GM12878 (cell line): ENCODE results near the gene LRRC3. TPM values are rescaled to one million over a fixed set of nuclear protein-coding genes. Genes with fewer than 3 reads are reported as not detected.

ENCODE experiments used
- ATAC-seq: fragments of 200-7000 bp; cut with Tn5 transposase; 3 replicates; pipeline ENCODE4 v1.9.1; 2020; ENCODE audit warnings: mild to moderate bottlenecking, moderate library complexity
- BruUV-seq: library from RNA; stranded (reverse); fragments of 400-500 nt; replicated peaks from 2 replicates; lab custom pipeline; 2021; lab: Mats Ljungman, UMichigan
- CTCF ChIA-PET: fragments of 300-600 bp; sonication (Branson Sonifier 250); formaldehyde crosslinking; extraction: SDS; loops from one replicate; lab custom pipeline; 2021; ENCODE audit warnings: inconsistent platforms; lab: Yijun Ruan, JAX
- POLR2A ChIA-PET: fragments of 350-600 bp; formaldehyde crosslinking; extraction: SDS; loops from one replicate; lab custom pipeline; 2021; ENCODE audit warnings: inconsistent platforms; lab: Charles Lee
- RAD21 ChIA-PET: fragments of 300-600 bp; sonication (Branson Sonifier 250); formaldehyde crosslinking; loops from one replicate; lab custom pipeline; 2023; ENCODE audit warnings: antibody characterized with exemption; ENCODE audit not compliant: unreplicated experiment; lab: Charles Lee
- SMC1A ChIA-PET: fragments of 300-600 bp; sonication (Branson Sonifier 250); formaldehyde crosslinking; loops from one replicate; lab custom pipeline; 2023; ENCODE audit not compliant: unreplicated experiment, uncharacterized antibody; lab: Charles Lee
- DNase-seq: peaks from one replicate; pipeline ENCODE4 v3.0.0-alpha.2; 2011; ENCODE audit warnings: low read depth, low spot score
- FAIRE-seq: peaks from 3 replicates; lab custom pipeline; 2011; peaks lifted over from hg19 to GRCh38; lab: Jason Lieb, UNC
- H2AFZ ChIP-seq: 2 replicates; pipeline ENCODE4 v1.6.0; 2011; ENCODE audit warnings: low read depth, low read length, control low read depth; ENCODE audit not compliant: control insufficient read depth
- H3K27ac ChIP-seq: 2 replicates; pipeline ENCODE4 v1.5.1; 2011; ENCODE audit warnings: control low read depth; ENCODE audit not compliant: control insufficient read depth, insufficient read depth
- H3K27me3 ChIP-seq, 2 experiments: replicated peaks in 1 of 2; 2 replicates each; pipeline versions ENCODE4 v1.6.0 to v1.6.1; 2011; ENCODE audit warnings: low read length in 1 of 2; ENCODE audit not compliant: control insufficient read depth in 2 of 2, insufficient read depth in 2 of 2
- H3K36me3 ChIP-seq, 2 experiments: 2 replicates each; pipeline ENCODE4 v1.5.1; 2011; ENCODE audit warnings: low read length in 1 of 2; ENCODE audit not compliant: control insufficient read depth in 2 of 2, insufficient read depth in 2 of 2
- H3K4me1 ChIP-seq: 2 replicates; pipeline ENCODE4 v1.6.1; 2011; ENCODE audit warnings: mild to moderate bottlenecking, low read length, moderate library complexity, mixed read lengths; ENCODE audit not compliant: control insufficient read depth, insufficient read depth
- H3K4me2 ChIP-seq: 2 replicates; pipeline ENCODE4 v1.6.0; 2011; ENCODE audit warnings: control low read depth; ENCODE audit not compliant: control insufficient read depth, insufficient read depth
- H3K4me3 ChIP-seq: fragments of 200-600 bp; sonication (generic); 2 replicates; pipeline ENCODE4 v1.5.1; 2016
- H3K79me2 ChIP-seq: 2 replicates; pipeline ENCODE4 v1.6.0; 2011; ENCODE audit warnings: low read length; ENCODE audit not compliant: control insufficient read depth, insufficient read depth
- H3K9ac ChIP-seq: 2 replicates; pipeline ENCODE4 v1.8.0; 2011; ENCODE audit warnings: low read length, control low read depth, mixed read lengths; ENCODE audit not compliant: control insufficient read depth, insufficient read depth
- H3K9me3 ChIP-seq: replicated peaks from 3 replicates; pipeline ENCODE4 v1.5.1; 2011; ENCODE audit warnings: mild to moderate bottlenecking, low read length; ENCODE audit not compliant: control insufficient read depth, insufficient read depth
- H4K20me1 ChIP-seq: 2 replicates; pipeline ENCODE4 v1.6.0; 2011; ENCODE audit not compliant: control insufficient read depth, insufficient read depth
- ATF2 ChIP-seq: IDR thresholded peaks from 2 replicates; pipeline ENCODE4 v1.6.1; 2012; ENCODE audit warnings: low read length, inconsistent platforms
- ATF3 ChIP-seq: IDR thresholded peaks from 2 replicates; pipeline ENCODE4 v1.6.1; 2011; ENCODE audit warnings: low read depth, mild to moderate bottlenecking, low read length, moderate library complexity, borderline replicate concordance; ENCODE audit errors: extremely low read depth
- BCL11A ChIP-seq: IDR thresholded peaks from 2 replicates; pipeline ENCODE4 v1.6.1; 2011; ENCODE audit warnings: low read depth, low read length
- GATAD2B ChIP-seq: fragments of 450-650 bp; conservative IDR thresholded peaks from 2 replicates; pipeline ENCODE4 v1.6.1; 2017; ENCODE audit warnings: low read depth, mild to moderate bottlenecking, moderate library complexity
- NFXL1 ChIP-seq: fragments of 450-650 bp; IDR thresholded peaks from 2 replicates; pipeline ENCODE4 v1.6.1; 2017; ENCODE audit warnings: antibody characterized with exemption, mild to moderate bottlenecking, borderline replicate concordance
- NKRF ChIP-seq: fragments of 450-650 bp; conservative IDR thresholded peaks from 2 replicates; pipeline ENCODE4 v1.6.1; 2017; ENCODE audit warnings: mild to moderate bottlenecking, moderate library complexity
- NR2F1 ChIP-seq: fragments of 450-650 bp; conservative IDR thresholded peaks from 2 replicates; pipeline ENCODE4 v1.6.1; 2017; ENCODE audit warnings: mild to moderate bottlenecking
- PML ChIP-seq: IDR thresholded peaks from 2 replicates; pipeline ENCODE4 v1.6.1; 2012; ENCODE audit warnings: low read length, inconsistent platforms
- POLR2AphosphoS5 ChIP-seq: IDR thresholded peaks from 2 replicates; pipeline ENCODE4 v1.6.1; 2011; ENCODE audit warnings: mild to moderate bottlenecking, low read length, inconsistent platforms
- SREBF1 ChIP-seq: IDR thresholded peaks from 2 replicates; pipeline ENCODE4 v1.6.1; 2012; ENCODE audit warnings: mild to moderate bottlenecking, low read length
- TCF3 ChIP-seq: IDR thresholded peaks from 2 replicates; pipeline ENCODE4 v1.6.1; 2012; ENCODE audit warnings: low read depth, mild to moderate bottlenecking, low read length, borderline replicate concordance; ENCODE audit not compliant: insufficient read depth
- ZNF207 ChIP-seq: fragments of 450-650 bp; IDR thresholded peaks from 2 replicates; pipeline ENCODE4 v1.6.1; 2014; ENCODE audit warnings: antibody characterized with exemption, mild to moderate bottlenecking, borderline replicate concordance
- WGBS: methylation state at CpG from one replicate; pipeline ENCODE4 v1.1.6; 2016; ENCODE audit warnings: low lambda C conversion rate; ENCODE audit not compliant: insufficient replicate concordance, insufficient coverage; ENCODE audit errors: missing lambda C conversion rate; 5-methylcytosine and 5-hydroxymethylcytosine counted together
- in situ Hi-C: fragments of 300-500 bp; cut with MboI; formaldehyde crosslinking; loops from 9 replicates; pipeline ENCODE4 v1.14.3; 2018; ENCODE audit warnings: mixed read lengths
- intact Hi-C: fragments of 100-400 bp; cut with micrococcal nuclease; formaldehyde crosslinking; loops from one replicate; pipeline ENCODE4 v1.14.2; 2022; ENCODE audit not compliant: unreplicated experiment
- polyA plus RNA-seq, 11 experiments: library from polyadenylated mRNA; depleted of rRNA in 4 of 11; unstranded in 6 of 11; stranded (reverse) in 5 of 11; fragments of >200 nt; fragmentation: Nextera tagmentation in 4 of 11; fragmentation: Illumina TruSeq in 1 of 11; extraction: Ambion mirVana in 4 of 11; extraction: Trizol in 1 of 11; gene quantifications; 1 replicate in 1 of 11; 2 replicates in 10 of 11; pipeline versions ENCODE4 v1.2.1 to v1.2.3, GENCODE V29; 2011 to 2016; ENCODE audit warnings: inconsistent platforms in 2 of 11, missing spikeins in 2 of 11, low read depth in 1 of 11
- total RNA-seq, 4 experiments: library from RNA; depleted of rRNA in 3 of 4; stranded (reverse); fragments of >200 nt in 3 of 4; fragmentation: Illumina TruSeq in 1 of 4; extraction: Trizol in 1 of 4; gene quantifications; 2 replicates each; pipeline versions ENCODE4 v1.2.1 to v1.2.3, GENCODE V29; 2013 to 2021

Gene LRRC3
- total and polyA plus RNA-seq, 10 of the 15 experiments (the other 5 are each of a cell fraction or from before 2014, with no cell fraction given): 0.02 to 0.31 (median 0.09) TPM; not detected in 1

GRCh38 chr21:44475266-44475845 lies 20.0 kb downstream of the LRRC3 start:
- ATAC-seq (no peak), FAIRE-seq (no peak), DNase-seq (no peak)
- WGBS: 63% methylated on average over 17 of the region's 17 CpGs
- Histone ChIP-seq H4K20me1 (no peaks in the 10 kb centered on the region), H3K4me3 (no peak overlapping the region), H3K27me3 (no peaks in the 10 kb centered on the region; a peak in 2 of 4 replicates), H3K4me1 (no peaks in the 10 kb centered on the region), H3K36me3 (no peaks in the 10 kb centered on the region), H3K9me3 (no peaks in the 10 kb centered on the region), H3K27ac (no peak overlapping the region), H3K79me2 (no peaks in the 10 kb centered on the region), H2AFZ (no peak overlapping the region), H3K9ac (no peak overlapping the region), H3K4me2 (no peak overlapping the region)
- intact Hi-C loops: no loop called here
- ChIA-PET CTCF (interaction anchor here (1.5 kb wide), 1 partner anchor 12 kb away, joined by 3 read pairs; no protein-coding TSS in a partner anchor), POLR2A (no interaction called here), SMC1A (no interaction called here), RAD21 (no interaction called here)
- BruUV-seq: no TSS peak
- TF ChIP-seq ATF2 (no peak), SREBF1 (no peak), NR2F1 (no peak), GATAD2B (no peak), ZNF207 (no peak), POLR2AphosphoS5 (no peak)
- in situ Hi-C loops: no loop called here

GRCh38 chr21:44477131-44477530 lies 21.8 kb downstream of the LRRC3 start:
- ChIA-PET RAD21 (no interaction called here), CTCF (interaction anchor here (0.5 kb wide), 1 partner anchor 669 kb away, joined by 3 read pairs; no protein-coding TSS in a partner anchor), POLR2A (no interaction called here), SMC1A (no interaction called here)
- no peak for ATAC-seq
- Histone ChIP-seq H3K4me3 (no peak overlapping the region), H3K4me2 (no peak overlapping the region), H3K4me1 (no peaks in the 10 kb centered on the region), H3K27ac (no peak overlapping the region), H2AFZ (no peak overlapping the region), H3K9ac (no peak overlapping the region), H3K9me3 (no peaks in the 10 kb centered on the region), H3K27me3 (no peaks in the 10 kb centered on the region; a peak in 2 of 4 replicates), H4K20me1 (no peaks in the 10 kb centered on the region), H3K36me3 (no peaks in the 10 kb centered on the region), H3K79me2 (no peaks in the 10 kb centered on the region)
- intact Hi-C loops: no loop called here
- no peak for DNase-seq
- no TSS peak for BruUV-seq
- no peak for FAIRE-seq
- in situ Hi-C loops: no loop called here
- 34% methylated on average over 8 of the region's 8 CpGs for WGBS
- TF ChIP-seq BCL11A (no peak), NFXL1 (no peak), PML (no peak), NKRF (no peak), TCF3 (no peak), ATF3 (no peak)
